Measurements from ENCODE around the gene IFNAR1. TPM values are rescaled to one million over a fixed set of nuclear protein-coding genes. Genes with fewer than 3 reads are reported as not detected.
"Not testable (repeated sequence)": the region's sequence is repeated elsewhere in the genome, so short reads cannot be mapped to it uniquely, and the experiment has no call there.

The IFNAR1 gene
- total RNA-seq, 2 experiments from 2014 or later, result 20.6 to 24.3 TPM

DNA sequence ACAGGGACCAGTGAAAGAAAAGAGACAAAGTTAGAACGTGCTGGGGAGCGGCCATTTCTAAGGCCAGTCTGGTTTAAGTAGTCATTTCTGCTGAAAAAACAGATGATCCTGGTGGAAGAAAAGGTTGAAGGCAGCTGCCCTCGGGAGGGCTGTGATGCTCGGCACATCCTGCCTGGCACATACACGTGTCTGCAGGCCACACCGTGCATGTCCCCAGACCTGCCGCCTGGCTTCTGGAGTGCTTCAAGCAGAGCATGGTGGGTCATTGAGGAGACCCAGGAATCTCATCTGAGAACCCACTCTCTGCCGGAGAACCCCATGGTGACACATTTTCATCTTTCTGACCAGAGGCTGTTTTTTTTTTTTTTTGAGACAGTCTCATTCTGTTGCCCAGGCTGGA, 32.4 kb downstream of the IFNAR1 start:
- CTCF ChIA-PET, result interaction anchor here (0.6 to 1.5 kb wide), 2 partner anchors 71 to 160 kb away, joined by 3 to 5 read pairs; no protein-coding TSS in a partner anchor
- peaks cover 4% of the 10 kb centered on the region for H3K36me3 Mint-ChIP-seq (ENCODE audit: low read depth)
- H3K4me1 Mint-ChIP-seq (ENCODE audit: low read depth), result peaks cover 14% of the 10 kb centered on the region
- no peak overlapping the region for H3K4me3 Mint-ChIP-seq
- no peaks in the 10 kb centered on the region for H3K9me3 Mint-ChIP-seq
- no peak for DNase-seq
- H3K27me3 Mint-ChIP-seq (ENCODE audit: low read depth), result no peaks in the 10 kb centered on the region
- no peak overlapping the region for H3K27ac Mint-ChIP-seq
- intact Hi-C loops (cut with micrococcal nuclease), result no loop called here

DNA sequence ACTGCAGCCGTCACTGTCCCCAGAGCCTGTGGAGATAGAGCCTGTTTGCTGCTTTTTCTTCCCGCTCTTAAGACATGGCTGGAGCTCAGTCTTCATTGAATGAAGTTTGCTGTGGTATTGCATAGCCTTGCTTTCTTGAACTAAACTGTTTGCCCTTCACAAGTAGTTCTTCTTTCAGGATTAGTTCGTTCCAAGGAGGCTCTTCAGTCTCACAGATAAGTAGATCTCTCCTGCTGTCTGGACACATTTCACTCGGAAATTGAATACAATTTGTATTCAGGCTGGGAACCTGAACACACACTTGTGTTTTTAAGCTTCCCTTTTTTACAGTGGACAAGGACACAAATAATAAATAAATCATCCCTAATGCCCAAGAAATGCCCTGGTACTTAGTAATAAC, 34.7 kb downstream of the IFNAR1 start:
- Mint-ChIP-seq H3K27me3 (ENCODE audit: low read depth) (no peaks in the 10 kb centered on the region), H3K9me3 (no peaks in the 10 kb centered on the region)
- intact Hi-C loops (cut with micrococcal nuclease), result no loop called here

DNA sequence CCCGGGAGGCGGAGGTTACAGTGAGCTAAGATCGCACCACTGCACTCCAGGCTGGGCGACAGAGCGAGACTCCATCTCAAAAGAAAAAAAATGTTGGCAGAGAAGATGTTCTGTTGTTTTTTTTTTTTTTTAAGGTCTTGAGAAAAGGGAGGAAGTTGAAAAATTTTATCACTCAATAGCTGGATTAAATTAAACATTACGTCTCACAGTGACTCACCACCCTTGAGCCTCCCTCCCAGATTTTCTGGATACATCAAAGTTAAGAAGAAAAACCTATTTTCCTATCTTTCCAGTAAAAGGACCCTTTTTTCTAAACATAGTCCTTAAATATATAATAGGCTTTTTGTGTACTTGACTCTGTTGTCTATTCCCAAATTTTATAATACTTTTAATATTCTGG, 35.5 kb downstream of the IFNAR1 start:
- no peaks in the 10 kb centered on the region for H3K27me3 Mint-ChIP-seq (ENCODE audit: low read depth)
- no peak overlapping the region for H3K4me3 Mint-ChIP-seq
- intact Hi-C loops (cut with micrococcal nuclease), result loop anchor here (2.0 to 5.0 kb wide), 4 partner anchors 35 to 633 kb away; partner anchors contain the start of genes IFNAR1 and SYNJ1
- CTCF ChIA-PET, result interaction anchor here (0.6 to 4.1 kb wide), 28 partner anchors 10 to 246 kb away, joined by 3 to 79 read pairs (median 8); partner anchors contain the start of genes IFNAR1, IL10RB and TMEM50B
- H3K36me3 Mint-ChIP-seq (ENCODE audit: low read depth), result peaks cover 2% of the 10 kb centered on the region
- H3K4me1 Mint-ChIP-seq (ENCODE audit: low read depth), result peaks cover 17% of the 10 kb centered on the region
- no peak for DNase-seq
- no peak overlapping the region for H3K27ac Mint-ChIP-seq
- H3K9me3 Mint-ChIP-seq, result no peaks in the 10 kb centered on the region

More for the DNA sequence above, 34.7 kb downstream of the IFNAR1 start:
- peaks cover 4% of the 10 kb centered on the region for H3K36me3 Mint-ChIP-seq (ENCODE audit: low read depth)
- DNase-seq, result no peak
- no peak overlapping the region for H3K4me3 Mint-ChIP-seq
- CTCF ChIA-PET, result interaction anchor here (0.8 to 4.1 kb wide), 6 partner anchors 11 to 162 kb away, joined by 3 to 79 read pairs (median 16); no protein-coding TSS in a partner anchor
- H3K4me1 Mint-ChIP-seq (ENCODE audit: low read depth), result peaks cover 18% of the 10 kb centered on the region
- H3K27ac Mint-ChIP-seq, result no peak overlapping the region

DNA sequence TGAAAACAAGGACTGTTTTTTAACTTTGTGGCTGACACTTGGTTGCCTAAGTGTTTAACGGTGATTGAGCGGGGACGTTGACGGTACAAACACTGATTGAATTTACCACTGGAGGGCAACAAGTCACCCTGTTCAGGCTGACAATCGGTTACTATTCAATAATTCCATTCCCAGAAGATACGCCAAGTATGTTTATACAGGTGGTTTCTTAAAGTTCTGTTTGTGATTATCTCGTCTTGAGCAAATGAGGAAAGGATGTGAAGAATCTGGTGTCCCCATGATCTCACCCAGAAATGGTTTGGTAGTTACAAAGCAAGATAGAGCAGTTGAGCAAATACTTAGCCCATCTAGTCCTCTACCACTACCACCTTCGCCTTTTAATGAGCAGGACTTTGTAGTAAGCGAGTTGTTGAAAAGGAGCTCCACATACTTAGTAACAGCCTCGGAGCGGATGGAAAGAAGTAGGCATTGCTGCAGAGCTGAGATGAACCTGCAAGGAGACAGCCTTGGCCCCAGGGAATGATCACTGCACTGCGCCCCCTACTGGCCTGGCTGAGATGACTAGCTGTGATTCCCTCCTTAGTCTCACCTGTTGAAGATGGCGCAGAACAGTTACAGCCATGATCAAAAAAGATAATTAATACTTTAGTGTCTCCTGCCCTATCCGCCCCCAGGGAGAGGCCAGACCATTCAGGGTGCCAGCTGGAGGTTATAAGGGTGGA, 36.3 kb downstream of the IFNAR1 start:
- Mint-ChIP-seq H3K4me1 (ENCODE audit: low read depth) (peaks cover 17% of the 10 kb centered on the region), H3K36me3 (ENCODE audit: low read depth) (no peaks in the 10 kb centered on the region), H3K27me3 (ENCODE audit: low read depth) (no peaks in the 10 kb centered on the region), H3K27ac (peak overlapping the region; percentile 95), H3K9me3 (no peaks in the 10 kb centered on the region), H3K4me3 (peak overlapping the region; percentile 86)
- CTCF ChIA-PET, result interaction anchor here (0.5 to 4.1 kb wide), 69 partner anchors 10 to 528 kb away, joined by 3 to 79 read pairs (median 5); partner anchors contain the start of genes IFNAR1, IL10RB and TMEM50B
- intact Hi-C loops (cut with micrococcal nuclease), result loop anchor here (1.0 to 5.0 kb wide), 11 partner anchors 13 to 634 kb away; partner anchors contain the start of genes IFNAR1 and SYNJ1
- peak; percentile 97 for DNase-seq

DNA sequence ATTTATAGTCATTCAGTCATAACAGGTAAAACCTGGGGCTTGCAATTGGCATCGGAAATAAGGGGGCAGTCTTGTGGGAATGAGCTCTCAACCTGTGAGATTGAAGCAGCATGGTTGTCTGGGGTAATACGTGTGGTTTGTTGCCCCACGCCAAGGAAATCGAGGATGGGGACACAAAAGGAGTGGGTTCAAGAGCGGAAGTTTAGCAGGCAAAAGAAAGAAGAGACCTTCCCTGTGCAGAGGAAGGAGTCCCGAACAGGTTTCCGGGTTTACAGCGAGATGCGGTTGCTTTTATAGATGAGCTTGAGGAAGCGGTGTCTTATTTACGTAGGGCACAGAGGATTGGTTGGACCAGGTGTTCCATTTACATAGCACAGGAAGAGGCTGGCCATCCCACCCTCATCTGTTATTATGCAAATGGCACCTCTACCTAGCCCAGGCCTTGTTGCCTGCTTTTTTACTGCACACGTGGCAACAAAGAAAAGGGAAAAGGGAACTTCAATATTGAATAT, 37.3 kb downstream of the IFNAR1 start:
- no peaks in the 10 kb centered on the region for H3K36me3 Mint-ChIP-seq (ENCODE audit: low read depth)

DNA sequence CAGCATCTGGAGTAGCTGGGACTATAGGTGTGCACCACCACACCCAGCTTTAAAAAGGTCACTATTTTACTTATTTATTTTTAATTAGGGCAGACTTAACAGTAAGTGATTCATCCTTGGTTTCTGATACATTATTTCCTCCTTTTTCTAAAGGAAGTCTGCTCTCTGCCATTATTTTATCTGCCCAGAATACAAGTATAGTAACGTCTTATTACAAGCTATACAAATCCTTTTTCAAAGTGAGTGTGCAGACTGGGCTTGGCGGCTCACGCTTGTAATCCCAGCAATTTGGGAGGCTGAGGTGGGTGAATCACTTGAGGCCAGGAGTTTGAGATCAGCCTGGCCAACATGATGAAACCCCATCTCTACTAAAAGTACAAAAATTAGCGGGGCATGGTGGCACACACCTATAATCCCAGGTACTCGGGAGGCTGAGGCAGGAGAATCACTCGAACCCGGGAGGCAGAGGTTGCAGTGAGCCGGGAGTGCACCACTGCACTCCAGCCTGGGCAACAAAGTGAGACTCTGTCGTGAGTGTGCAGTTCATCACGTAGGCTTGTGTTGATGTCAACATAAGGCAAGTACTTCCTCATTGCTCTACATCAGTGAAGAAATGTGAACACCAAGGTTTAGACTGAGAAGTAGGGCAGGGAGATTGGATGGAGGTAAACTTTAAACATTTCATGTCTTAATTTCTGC, 39.3 kb downstream of the IFNAR1 start:
- Mint-ChIP-seq H3K4me1 (ENCODE audit: low read depth) (peaks cover 17% of the 10 kb centered on the region), H3K9me3 (peaks cover 23% of the 10 kb centered on the region)
- not testable (repeated sequence) for H3K36me3 Mint-ChIP-seq (ENCODE audit: low read depth); DNase-seq; H3K4me3 Mint-ChIP-seq; H3K27ac Mint-ChIP-seq; H3K27me3 Mint-ChIP-seq (ENCODE audit: low read depth)
- intact Hi-C loops (cut with micrococcal nuclease), result loop anchor here (5.0 kb wide), 1 partner anchor 637 kb away; the partner anchor contains the start of gene SYNJ1
- CTCF ChIA-PET, result interaction anchor here (0.6 to 1.0 kb wide), 4 partner anchors 147 to 172 kb away, joined by 3 to 4 read pairs (median 3); no protein-coding TSS in a partner anchor

More for the DNA sequence above, 37.3 kb downstream of the IFNAR1 start:
- Mint-ChIP-seq H3K27me3 (ENCODE audit: low read depth) (no peaks in the 10 kb centered on the region), H3K27ac (peak overlapping the region; percentile 95), H3K9me3 (peaks cover 6% of the 10 kb centered on the region), H3K4me1 (ENCODE audit: low read depth) (peaks cover 17% of the 10 kb centered on the region), H3K4me3 (peak overlapping the region; percentile 86)
- CTCF ChIA-PET, result interaction anchor here (0.6 to 4.1 kb wide), 42 partner anchors 9 to 529 kb away, joined by 3 to 79 read pairs (median 6); partner anchors contain the start of genes IFNAR1 and TMEM50B
- intact Hi-C loops (cut with micrococcal nuclease), result loop anchor here (5.0 kb wide), 1 partner anchor 635 kb away; the partner anchor contains the start of gene SYNJ1
- peak; percentile 75 for DNase-seq

DNA sequence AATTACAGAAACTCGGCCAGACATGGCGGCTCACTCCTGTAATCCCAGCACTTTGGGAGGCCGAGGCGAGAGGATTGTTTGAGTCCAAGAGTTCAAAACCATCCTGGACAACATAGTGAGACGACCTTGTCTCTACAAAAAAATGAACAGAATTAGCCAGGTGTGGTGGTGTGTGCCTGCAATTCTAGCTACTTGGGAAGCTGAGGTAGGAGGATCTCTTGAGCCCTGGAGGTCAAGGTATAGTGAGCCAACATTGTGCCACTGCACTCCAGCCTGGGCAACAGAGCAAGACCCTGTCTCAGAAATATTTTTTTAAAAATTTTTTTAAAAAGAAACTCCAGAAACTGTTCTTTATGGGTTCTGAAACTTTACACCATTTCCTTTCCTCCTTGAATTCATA, 40.1 kb downstream of the IFNAR1 start:
- CTCF ChIA-PET, result interaction anchor here (0.6 kb wide), 1 partner anchor 144 kb away, joined by 3 read pairs; no protein-coding TSS in a partner anchor
- H3K27ac Mint-ChIP-seq, result no peak overlapping the region
- peaks cover 8% of the 10 kb centered on the region for H3K36me3 Mint-ChIP-seq (ENCODE audit: low read depth)
- intact Hi-C loops (cut with micrococcal nuclease), result loop anchor here (5.0 kb wide), 1 partner anchor 638 kb away; the partner anchor contains the start of gene SYNJ1
- no peak for DNase-seq
- H3K4me1 Mint-ChIP-seq (ENCODE audit: low read depth), result peaks cover 17% of the 10 kb centered on the region
- H3K9me3 Mint-ChIP-seq, result peaks cover 23% of the 10 kb centered on the region
- H3K4me3 Mint-ChIP-seq, result no peak overlapping the region
- H3K27me3 Mint-ChIP-seq (ENCODE audit: low read depth), result no peaks in the 10 kb centered on the region

DNA sequence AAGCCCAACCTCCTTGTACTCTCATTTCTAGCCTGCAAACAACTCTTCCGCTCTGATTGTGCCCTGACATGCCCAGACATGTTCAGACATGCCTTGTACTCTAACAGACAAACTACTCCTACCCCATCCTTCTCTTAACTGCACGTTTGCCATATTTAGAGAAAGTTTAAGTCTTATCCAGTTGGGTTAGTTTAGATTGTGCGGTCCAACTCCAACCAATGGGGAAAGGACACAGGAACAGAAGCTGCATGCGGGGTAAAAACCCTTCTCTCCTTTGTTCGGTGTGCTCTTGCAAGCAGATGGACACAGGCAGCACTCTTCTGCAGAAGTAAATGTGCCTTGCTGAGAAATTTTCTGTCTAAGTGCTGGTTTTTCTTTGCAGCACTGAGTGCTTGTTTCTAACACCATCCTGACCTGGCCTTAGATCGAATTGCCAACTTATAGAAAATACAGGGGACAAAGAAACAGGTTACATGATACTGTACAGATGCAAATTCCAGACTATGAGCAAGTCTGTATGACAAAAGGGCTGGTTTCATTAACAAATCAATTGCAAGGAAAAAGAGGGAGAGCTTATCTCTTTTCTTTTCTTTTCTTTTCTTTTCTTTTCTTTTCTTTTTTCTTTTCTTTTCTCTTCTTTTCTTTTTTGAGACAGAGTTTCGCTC, 42.7 kb downstream of the IFNAR1 start:
- CTCF ChIA-PET, result interaction anchor here (0.6 to 2.0 kb wide), 6 partner anchors 10 to 170 kb away, joined by 3 to 8 read pairs (median 4); no protein-coding TSS in a partner anchor
- intact Hi-C loops (cut with micrococcal nuclease), result no loop called here
- peak overlapping the region; percentile 78 for H3K27ac Mint-ChIP-seq
- DNase-seq, result peak; percentile 66
- H3K4me3 Mint-ChIP-seq, result no peak overlapping the region
- H3K36me3 Mint-ChIP-seq (ENCODE audit: low read depth), result peaks cover 8% of the 10 kb centered on the region
- peaks cover 23% of the 10 kb centered on the region for H3K9me3 Mint-ChIP-seq
- H3K4me1 Mint-ChIP-seq (ENCODE audit: low read depth), result peaks cover 4% of the 10 kb centered on the region
- no peaks in the 10 kb centered on the region for H3K27me3 Mint-ChIP-seq (ENCODE audit: low read depth)

DNA sequence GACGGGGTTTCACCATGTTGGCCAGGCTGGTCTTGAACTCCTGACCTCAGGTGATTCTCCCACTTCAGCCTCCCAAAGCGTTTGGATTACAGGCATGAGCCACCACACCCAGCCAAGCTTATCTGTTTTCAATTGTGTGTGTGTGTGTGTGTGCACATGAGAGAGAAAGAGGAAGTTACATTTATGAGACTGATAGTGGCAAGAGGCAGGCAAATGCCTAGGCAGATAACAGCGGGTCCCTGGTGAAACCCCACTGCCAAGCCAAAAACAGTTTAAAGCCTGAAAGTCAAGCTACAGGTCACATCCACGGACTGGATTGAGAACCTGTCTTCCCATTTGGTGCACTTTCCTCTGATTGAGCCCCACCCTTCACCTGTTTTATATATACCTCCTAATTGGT, 43.4 kb downstream of the IFNAR1 start:
- no peak overlapping the region for H3K4me3 Mint-ChIP-seq
- H3K36me3 Mint-ChIP-seq (ENCODE audit: low read depth), result peaks cover 8% of the 10 kb centered on the region
- H3K9me3 Mint-ChIP-seq, result peaks cover 23% of the 10 kb centered on the region
- H3K27me3 Mint-ChIP-seq (ENCODE audit: low read depth), result no peaks in the 10 kb centered on the region
- H3K4me1 Mint-ChIP-seq (ENCODE audit: low read depth), result no peaks in the 10 kb centered on the region
- H3K27ac Mint-ChIP-seq, result peak overlapping the region; percentile 78
- no peak for DNase-seq
- CTCF ChIA-PET, result interaction anchor here (0.7 to 1.8 kb wide), 3 partner anchors 10 to 171 kb away, joined by 3 to 6 read pairs (median 4); no protein-coding TSS in a partner anchor
- intact Hi-C loops (cut with micrococcal nuclease), result no loop called here

DNA sequence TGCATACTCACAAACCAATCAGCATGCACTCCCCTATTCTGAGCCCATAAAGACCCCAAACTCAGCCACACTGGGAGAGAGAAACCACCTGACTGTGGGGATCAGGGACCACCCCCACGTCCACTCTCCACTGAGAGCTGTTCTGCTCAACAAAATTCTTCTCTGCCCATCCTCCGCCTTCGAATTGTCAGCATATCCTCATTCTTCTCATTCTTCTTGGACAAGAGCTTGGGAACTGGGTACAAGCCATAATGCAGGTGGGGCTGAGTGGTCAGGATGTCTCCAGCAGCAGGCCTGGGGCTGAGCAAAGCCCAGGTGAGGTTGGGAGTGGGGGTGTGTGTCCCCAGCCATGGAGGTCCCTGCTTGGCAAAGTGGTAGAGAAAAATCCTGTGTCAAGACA, 43.8 kb downstream of the IFNAR1 start:
- Mint-ChIP-seq H3K4me1 (ENCODE audit: low read depth) (no peaks in the 10 kb centered on the region), H3K36me3 (ENCODE audit: low read depth) (peaks cover 8% of the 10 kb centered on the region), H3K9me3 (peaks cover 23% of the 10 kb centered on the region), H3K27ac (peak overlapping the region; percentile 75), H3K4me3 (no peak overlapping the region), H3K27me3 (ENCODE audit: low read depth) (no peaks in the 10 kb centered on the region)
- intact Hi-C loops (cut with micrococcal nuclease), result no loop called here
- no peak for DNase-seq
- CTCF ChIA-PET, result interaction anchor here (0.9 kb wide), 1 partner anchor 103 kb away, joined by 4 read pairs; the partner anchor contains the start of gene IL10RB

DNA sequence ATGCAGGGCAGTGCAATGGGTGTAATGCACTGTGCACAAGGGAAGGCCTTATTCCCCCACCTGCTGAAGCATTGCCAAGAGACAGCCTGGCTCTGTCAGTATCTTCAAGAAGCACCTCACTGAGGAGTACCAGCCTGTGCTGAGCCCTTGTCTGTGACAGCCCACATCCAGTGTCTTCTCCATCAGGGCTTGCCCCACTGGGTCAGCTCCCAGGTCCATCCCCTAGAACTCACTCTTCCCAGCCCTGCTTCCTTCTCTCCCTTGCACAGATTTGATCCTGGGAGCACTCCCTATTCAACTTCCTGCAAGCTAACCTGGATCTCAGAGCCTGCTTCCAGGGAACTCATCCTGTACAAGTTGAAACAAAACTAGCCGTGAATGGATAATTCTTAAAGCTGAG, 44.8 kb downstream of the IFNAR1 start:
- no peak overlapping the region for H3K27ac Mint-ChIP-seq
- no peak for DNase-seq
- H3K36me3 Mint-ChIP-seq (ENCODE audit: low read depth), result peaks cover 8% of the 10 kb centered on the region
- intact Hi-C loops (cut with micrococcal nuclease), result no loop called here
- CTCF ChIA-PET, result interaction anchor here (0.9 to 2.7 kb wide), 2 partner anchors 8 to 104 kb away, joined by 4 to 18 read pairs; partner anchors contain the start of gene IL10RB
- H3K4me1 Mint-ChIP-seq (ENCODE audit: low read depth), result peaks cover 2% of the 10 kb centered on the region
- H3K27me3 Mint-ChIP-seq (ENCODE audit: low read depth), result no peaks in the 10 kb centered on the region
- H3K9me3 Mint-ChIP-seq, result peaks cover 23% of the 10 kb centered on the region
- H3K4me3 Mint-ChIP-seq, result no peak overlapping the region
